Measurements from ENCODE around the gene BUD31. TPM values are rescaled to one million over a fixed set of nuclear protein-coding genes. Genes with fewer than 3 reads are reported as not detected.

The BUD31 gene
- total and polyA plus RNA-seq, 2 of the 8 experiments (the other 6 are each of a cell fraction or from before 2014, with no cell fraction given): 46.7 to 114 TPM

- no peak for FAIRE-seq
- peak overlapping the region; percentile 55; the same call in 1 of the 2 replicates for H2BK12ac ChIP-seq (ENCODE audit: low read depth, low read length)
- H3K4ac ChIP-seq (replicated peaks; ENCODE audit: insufficient read length, low read depth, low read length): peak overlapping the region; percentile 46
- peak overlapping the region; percentile 74 to 87 for H3K4me2 ChIP-seq (ENCODE audit: insufficient read depth in 1 of 2, low read depth in 2 of 2, low read length in 2 of 2)
- H3K79me1 ChIP-seq (ENCODE audit: low read depth, low read length): peaks cover 20% of the 10 kb centered on the region
- H3K56ac ChIP-seq (replicated peaks; ENCODE audit: insufficient read length, low read depth, low read length): peak overlapping the region; percentile 24
- WGBS, 2 experiments (ENCODE audit: extremely low coverage in 1 of 2, insufficient coverage in 1 of 2, insufficient read length in 1 of 2, insufficient replicate concordance in 2 of 2, low coverage in 1 of 2, low lambda C conversion rate in 2 of 2, missing lambda C conversion rate in 1 of 2): 2% methylated on average over 18 of the region's 18 CpGs; no CpG with 5 or more reads in 1 of the 2 experiments
- POLR2A ChIA-PET (ENCODE audit: partially characterized antibody): interaction anchor here (0.7 to 8.4 kb wide), 35 partner anchors 9 to 529 kb away, joined by 3 to 150 read pairs (median 6); partner anchors contain the start of genes ARPC1A, ARPC1B, ATP5MF and CPSF4
- no peak overlapping the region for H3K23ac ChIP-seq (ENCODE audit: insufficient read length)
- H3K9me3 ChIP-seq (ENCODE audit: insufficient read depth in 2 of 2, low read depth in 1 of 2, low read length in 1 of 2): no peaks in the 10 kb centered on the region
- H2BK120ac ChIP-seq (replicated peaks; ENCODE audit: low read depth, low read length): no peak overlapping the region
- H2BK20ac ChIP-seq (ENCODE audit: low read length): no peak overlapping the region
- CTCF ChIA-PET (ENCODE audit: partially characterized antibody): interaction anchor here (0.8 to 1.3 kb wide), 6 partner anchors 9 to 84 kb away, joined by 3 to 8 read pairs (median 3); partner anchors contain the start of gene ARPC1A
- H3K23me2 ChIP-seq (ENCODE audit: low read depth, low read length): peaks cover 13% of the 10 kb centered on the region
- peak overlapping the region; percentile 74; the same call in 1 of the 2 replicates for H3K18ac ChIP-seq (ENCODE audit: extremely low read depth, low read length)
- H3K4me1 ChIP-seq (replicated peaks in 1 of 4; ENCODE audit: control insufficient read depth in 3 of 4, insufficient read depth in 4 of 4, low read length in 3 of 4): peaks cover 0 to 5% (median 3%) of the 10 kb centered on the region in 4 experiments; a peak in 2 of 7 replicates
- H4K5ac ChIP-seq (ENCODE audit: insufficient read length, low read depth, low read length): peak overlapping the region; percentile 60
- peak overlapping the region; percentile 93 to 99 (median 97) for H3K4me3 ChIP-seq (ENCODE audit: extremely low read depth in 1 of 4, insufficient read depth in 2 of 4, low read depth in 3 of 4, low read length in 4 of 4)
- peak overlapping the region; percentile 100 for H2BK5ac ChIP-seq (ENCODE audit: low read depth, low read length)
- DNase-seq (ENCODE audit: low read depth in 1 of 2, low spot score in 2 of 2): no peak
- H2AK5ac ChIP-seq (ENCODE audit: low read depth, low read length): 0 out of 2 replicates have a peak overlapping the region, but pooled peaks have one; percentile 46
- peaks cover 12 to 17% of the 10 kb centered on the region in 2 experiments for H4K20me1 ChIP-seq (replicated peaks in 1 of 2; ENCODE audit: control insufficient read depth in 1 of 2, insufficient read depth in 2 of 2, low read length in 2 of 2)
- peak overlapping the region; percentile 100 for H3K27ac ChIP-seq (ENCODE audit: low read depth, low read length)
- H3K79me2 ChIP-seq (ENCODE audit: control insufficient read depth in 1 of 2, insufficient read depth in 2 of 2, low read length in 2 of 2): peaks cover 34 to 64% of the 10 kb centered on the region in 2 experiments
- no peak overlapping the region for H2BK15ac ChIP-seq (ENCODE audit: low read length)
- no peak overlapping the region for H4K91ac ChIP-seq (replicated peaks; ENCODE audit: insufficient read length, low read length)
- H4K8ac ChIP-seq (ENCODE audit: extremely low read depth, insufficient read depth, low read length): no peak overlapping the region
- H3K14ac ChIP-seq (ENCODE audit: insufficient read length): no peak overlapping the region
- H3K36me3 ChIP-seq (ENCODE audit: control insufficient read depth in 2 of 4, insufficient read depth in 4 of 4, low read length in 3 of 4): peaks cover 10 to 41% (median 25%) of the 10 kb centered on the region in 4 experiments
- peak overlapping the region; percentile 92 to 99 (median 96) for H3K9ac ChIP-seq (replicated peaks in 1 of 4; ENCODE audit: extremely low read depth in 1 of 4, low read depth in 3 of 4, low read length in 3 of 4)
- TF ChIP-seq HDAC6 (IDR thresholded peaks at IDR 0.05; ENCODE audit: low read depth, low read length) (no peak), BRCA1 (IDR thresholded peaks at IDR 0.05; ENCODE audit: low read depth, low read length) (no peak), SIRT6 (IDR thresholded peaks at IDR 0.05; ENCODE audit: low read length) (no peak), MAX (IDR thresholded peaks at IDR 0.05) (no peak), GTF2F1 (IDR thresholded peaks at IDR 0.05; ENCODE audit: borderline replicate concordance, low read depth, low read length) (no peak), CHD1 (IDR thresholded peaks at IDR 0.05; ENCODE audit: low read depth, low read length) (no peak), SP1 (IDR thresholded peaks at IDR 0.05; ENCODE audit: low read depth, low read length) (no peak)
- TF ChIP-seq, protein P1, sequence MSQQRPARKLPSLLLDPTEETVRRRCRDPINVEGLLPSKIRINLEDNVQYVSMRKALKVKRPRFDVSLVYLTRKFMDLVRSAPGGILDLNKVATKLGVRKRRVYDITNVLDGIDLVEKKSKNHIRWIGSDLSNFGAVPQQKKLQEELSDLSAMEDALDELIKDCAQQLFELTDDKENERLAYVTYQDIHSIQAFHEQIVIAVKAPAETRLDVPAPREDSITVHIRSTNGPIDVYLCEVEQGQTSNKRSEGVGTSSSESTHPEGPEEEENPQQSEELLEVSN (IDR thresholded peaks at IDR 0.05): no peak
- 0 out of 2 replicates have a peak overlapping the region, but pooled peaks have one; percentile 1 for H2AFZ ChIP-seq (ENCODE audit: low read length)
- H3K27me3 ChIP-seq (replicated peaks in 1 of 4; ENCODE audit: control insufficient read depth in 3 of 4, extremely low read depth in 1 of 4, insufficient read depth in 3 of 4, low read length in 3 of 4): no peaks in the 10 kb centered on the region
These were observed 413 bp downstream of the BUD31 start for GRCh38 chr7:99409192-99409572.
